DMS53 treated with DMSO at 0.1 percent for 48 hours (cell line): ENCODE measurements around the gene OR52J3.
"Not testable (repeated sequence)": the region's sequence is repeated elsewhere in the genome, so short reads cannot be mapped to it uniquely, and the experiment has no call there.

Experiments used
- DNase-seq: peaks from one replicate; lab custom pipeline; 2025; ENCODE audit not compliant: unreplicated experiment; lab: John Stamatoyannopoulos, UW

The OR52J3 gene

GRCh38 chr11:5046226-5046625 is at the start of gene OR52J3:
TSS of gene OR52J3 (plus strand) at chr11:5046526. CDS start at chr11:5046526, 0 bp downstream.
- DNase-seq, result no peak

- DNase-seq, result peak; percentile 77
Observed at GRCh38 chr11:5004424-5005274, 41.7 kb upstream of the OR52J3 start.

- DNase-seq, result no peak
Observed at GRCh38 chr11:5007561-5007960, 38.8 kb upstream of the OR52J3 start.

GRCh38 chr11:5011254-5011653 is 35.1 kb upstream of the OR52J3 start:
- DNase-seq, result no peak

GRCh38 chr11:5013012-5013411 is 33.3 kb upstream of the OR52J3 start:
- no peak for DNase-seq

- no peak for DNase-seq
Observed at GRCh38 chr11:5021996-5022395, 24.3 kb upstream of the OR52J3 start.

- no peak for DNase-seq
Observed at GRCh38 chr11:5036669-5037068, 9.7 kb upstream of the OR52J3 start.

GRCh38 chr11:5037926-5038325 is 8.4 kb upstream of the OR52J3 start:
- no peak for DNase-seq

- no peak for DNase-seq
Observed at GRCh38 chr11:5038341-5038740, 8.0 kb upstream of the OR52J3 start.

GRCh38 chr11:5040876-5041275 is 5.5 kb upstream of the OR52J3 start:
- no peak for DNase-seq

- no peak for DNase-seq
Observed at GRCh38 chr11:5042091-5042490, 4.2 kb upstream of the OR52J3 start.

- no peak for DNase-seq
Observed at GRCh38 chr11:5043380-5043779, 2.9 kb upstream of the OR52J3 start.

GRCh38 chr11:5046754-5047330 is 516 bp downstream of the OR52J3 start:
- DNase-seq, result no peak

- not testable (repeated sequence) for DNase-seq
Observed at GRCh38 chr11:5058679-5059078, 12.4 kb downstream of the OR52J3 start.

- DNase-seq, result no peak
Observed at GRCh38 chr11:5059391-5059790, 13.1 kb downstream of the OR52J3 start, which contains the start of gene OR52E2. TSS of gene OR52E2 (minus strand) at chr11:5059627. CDS start at chr11:5059627, 0 bp downstream.

- no peak for DNase-seq
Observed at GRCh38 chr11:5065027-5065426, 18.7 kb downstream of the OR52J3 start.

GRCh38 chr11:5069272-5069671 is 22.9 kb downstream of the OR52J3 start, which contains the start of gene OR52E1:
TSS of gene OR52E1 (plus strand) at chr11:5069572.
- DNase-seq, result no peak

GRCh38 chr11:5071799-5072198 is 25.5 kb downstream of the OR52J3 start:
- no peak for DNase-seq

- no peak for DNase-seq
Observed at GRCh38 chr11:5081405-5081804, 35.1 kb downstream of the OR52J3 start.

GRCh38 chr11:5083602-5084001 is 37.3 kb downstream of the OR52J3 start:
- no peak for DNase-seq

GRCh38 chr11:5088556-5088955 is 42.2 kb downstream of the OR52J3 start:
- DNase-seq, result no peak

GRCh38 chr11:5090668-5091067 is 44.3 kb downstream of the OR52J3 start:
- DNase-seq, result peak; percentile 1
